GM04504 (cell line): ENCODE results near the gene APBA2.

ENCODE experiments used
- DNase-seq: peaks from one replicate; pipeline ENCODE4 v3.0.0-alpha.2; 2012; ENCODE audit warnings: low read depth

The APBA2 gene

GRCh38 chr15:29122506-29122905 lies 236.7 kb downstream of the APBA2 start:
- DNase-seq, result no peak

DNA sequence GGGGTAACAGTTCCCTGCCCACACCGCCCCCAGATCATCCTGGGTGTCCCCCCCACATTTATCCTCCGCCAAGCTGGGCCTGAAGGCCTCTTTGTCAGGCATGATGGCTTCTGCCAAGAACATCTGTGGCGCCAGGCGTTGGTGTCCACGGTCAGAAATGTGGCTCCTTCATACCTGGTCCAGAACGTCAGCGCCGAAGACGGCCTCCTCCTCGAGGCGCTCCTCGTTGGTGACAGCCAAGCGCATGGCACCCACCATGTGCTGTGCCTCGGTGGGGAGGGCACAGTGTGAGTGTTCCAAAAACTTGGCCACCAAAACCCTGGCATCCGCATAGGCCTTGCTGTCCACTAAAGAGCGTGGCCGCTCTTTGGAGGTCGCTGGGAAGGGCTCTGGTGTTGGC lies 237.4 kb downstream of the APBA2 start:
- no peak for DNase-seq

GRCh38 chr15:29123991-29124390 lies 238.2 kb downstream of the APBA2 start:
- DNase-seq, result no peak

DNA sequence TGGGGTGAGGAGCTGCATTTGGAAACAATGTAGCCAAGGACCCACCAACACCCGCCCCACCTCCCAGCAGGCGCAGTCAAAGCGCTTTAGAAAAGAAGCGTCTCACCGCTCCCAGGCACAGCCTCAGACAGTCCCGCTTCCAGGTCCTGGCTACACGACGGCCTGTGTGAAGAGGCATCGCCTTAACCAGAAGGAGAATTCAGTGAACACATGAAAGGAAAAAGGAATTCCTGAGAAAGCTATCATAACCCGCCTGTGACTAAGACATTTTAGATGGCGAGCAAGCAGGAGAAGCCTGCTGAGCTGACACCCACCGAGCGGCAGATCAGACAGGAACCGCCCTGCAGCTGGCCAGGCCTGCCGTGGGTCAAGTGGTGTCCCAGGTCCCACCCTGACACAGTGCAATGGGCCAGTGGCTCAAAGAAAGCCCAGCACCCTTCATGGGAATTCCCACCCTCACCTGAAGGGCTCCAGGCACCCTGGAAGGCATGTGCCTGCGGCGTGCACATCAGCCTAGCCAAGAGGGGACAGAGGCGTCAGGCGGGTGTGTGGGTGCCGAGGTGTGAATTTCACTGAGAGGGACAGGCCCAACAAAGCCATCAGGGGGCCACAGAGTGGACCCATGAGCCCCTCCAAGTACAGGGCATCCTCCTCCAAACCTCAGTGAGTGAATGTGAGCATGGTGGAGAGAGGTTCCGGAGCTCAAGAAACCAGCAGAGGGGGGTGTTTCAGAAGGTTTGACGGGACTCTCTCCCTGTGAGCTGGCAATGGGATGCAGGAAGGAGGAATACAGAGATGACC lies 239.0 kb downstream of the APBA2 start:
- DNase-seq, result no peak

- DNase-seq, result no peak
Observed at GRCh38 chr15:29125382-29126207, 239.8 kb downstream of the APBA2 start.

DNA sequence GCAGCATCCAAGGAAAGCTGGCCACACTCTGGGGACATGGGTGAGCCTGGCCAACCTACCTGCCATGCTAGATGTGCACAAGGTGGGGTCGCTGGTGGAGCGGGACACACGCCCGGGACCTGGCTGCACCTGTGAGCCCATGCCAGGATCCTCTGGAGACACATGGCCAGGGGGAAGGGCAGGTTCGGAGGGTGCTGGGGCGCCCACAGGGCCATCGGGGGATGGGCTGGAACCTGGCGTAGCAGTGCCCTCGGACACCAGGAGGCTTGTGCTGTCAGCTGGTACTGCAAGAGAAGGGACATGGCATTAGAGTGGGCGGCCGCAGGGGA lies 240.4 kb downstream of the APBA2 start:
- no peak for DNase-seq

GRCh38 chr15:29126821-29127461 lies 241.2 kb downstream of the APBA2 start:
- no peak for DNase-seq

- DNase-seq, result no peak
Observed at GRCh38 chr15:29127506-29128430, 242.0 kb downstream of the APBA2 start.

DNA sequence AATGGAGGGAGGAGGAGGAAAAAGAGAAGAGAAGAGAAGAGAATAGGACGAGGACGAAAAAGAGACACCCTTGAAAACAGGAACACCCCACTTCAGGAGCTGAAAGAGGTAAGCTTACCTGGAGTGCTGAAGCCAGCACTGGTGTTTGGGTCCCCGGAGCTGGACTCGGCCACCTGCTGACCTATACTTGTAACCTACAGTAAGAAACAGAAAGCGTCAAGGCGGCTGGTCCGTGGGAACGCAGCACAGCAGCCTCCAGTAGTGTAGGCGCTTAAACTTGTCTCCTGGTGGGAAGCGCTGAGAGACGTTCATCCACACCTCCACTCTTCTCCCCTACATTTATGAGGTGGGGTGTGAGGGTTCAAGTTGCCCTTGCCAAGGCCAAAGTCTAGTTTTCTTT lies 242.9 kb downstream of the APBA2 start:
- DNase-seq, result no peak

- no peak for DNase-seq
Observed at GRCh38 chr15:29129221-29129620, 243.4 kb downstream of the APBA2 start.

- DNase-seq, result no peak
Observed at GRCh38 chr15:29129926-29130325, 244.2 kb downstream of the APBA2 start.

GRCh38 chr15:29130476-29130875 lies 244.7 kb downstream of the APBA2 start:
- no peak for DNase-seq

GRCh38 chr15:29130951-29131839 lies 245.4 kb downstream of the APBA2 start:
- no peak for DNase-seq

DNA sequence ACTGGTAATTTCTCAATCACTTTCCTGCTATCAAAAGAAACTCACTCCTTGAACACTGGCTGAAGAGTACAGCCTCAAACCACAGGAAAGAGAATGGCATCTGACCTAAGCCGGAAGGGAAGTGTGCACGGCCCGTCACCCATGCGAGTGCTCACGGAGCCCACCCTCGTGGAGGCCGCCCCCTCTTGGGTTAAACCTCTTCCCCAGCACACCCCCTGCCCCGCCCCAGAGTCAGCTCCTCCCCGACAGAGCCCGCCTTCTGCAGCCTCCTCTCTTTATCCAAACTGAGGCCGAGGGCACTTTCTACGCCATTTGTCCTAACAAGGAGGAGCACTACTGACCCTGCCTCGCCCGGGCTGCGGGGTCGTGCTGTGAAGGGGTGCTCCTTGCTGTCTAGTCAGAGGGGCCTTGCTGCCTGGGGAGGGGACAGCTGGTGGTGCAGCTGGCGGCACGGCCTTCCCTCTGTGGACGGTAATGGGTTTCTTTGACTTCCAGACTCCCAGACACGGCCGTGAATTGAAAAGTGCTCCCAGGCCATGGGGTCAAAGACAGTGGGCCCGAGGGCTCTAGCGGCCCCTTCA lies 246.2 kb downstream of the APBA2 start:
- no peak for DNase-seq

- no peak for DNase-seq
Observed at GRCh38 chr15:29132735-29133181, 247.0 kb downstream of the APBA2 start.

DNA sequence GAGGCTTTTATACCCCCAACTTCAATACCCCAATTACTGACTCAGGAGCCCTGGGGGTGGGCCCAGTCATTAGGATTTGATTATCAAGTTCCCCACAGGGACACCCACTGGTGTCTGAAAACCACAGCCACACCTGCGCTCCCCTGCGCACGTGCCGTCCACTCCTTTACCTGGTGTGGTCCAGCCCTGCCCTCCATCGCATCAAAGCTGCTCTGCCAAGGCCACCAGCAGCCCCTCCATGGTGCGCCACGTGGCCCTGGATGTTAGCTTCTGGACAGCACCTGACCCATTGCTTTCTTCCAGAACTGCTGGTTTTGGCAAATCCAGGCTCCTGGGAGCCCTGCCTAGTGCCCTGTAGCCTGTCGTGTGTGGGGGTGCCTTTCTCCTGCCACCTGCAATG lies 247.5 kb downstream of the APBA2 start:
- DNase-seq, result no peak

DNA sequence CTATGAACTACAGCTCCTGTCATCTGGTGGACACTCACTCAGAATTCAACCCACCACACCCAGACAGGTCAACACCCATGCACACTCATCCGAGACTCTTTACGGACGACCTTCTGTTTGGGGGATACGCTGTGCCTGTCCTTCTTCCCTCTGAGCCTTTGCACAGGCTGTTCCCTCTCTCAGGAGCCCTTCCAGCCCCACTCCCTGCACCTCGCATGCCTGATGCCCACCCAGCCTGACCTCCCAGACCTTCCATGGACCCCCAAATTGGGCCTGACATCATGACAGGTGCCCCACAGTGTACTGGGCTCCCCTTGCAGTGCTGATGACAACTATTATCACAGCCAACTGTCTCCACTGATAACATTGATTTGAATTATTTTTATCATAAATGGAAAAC lies 248.0 kb downstream of the APBA2 start:
- DNase-seq, result no peak

DNA sequence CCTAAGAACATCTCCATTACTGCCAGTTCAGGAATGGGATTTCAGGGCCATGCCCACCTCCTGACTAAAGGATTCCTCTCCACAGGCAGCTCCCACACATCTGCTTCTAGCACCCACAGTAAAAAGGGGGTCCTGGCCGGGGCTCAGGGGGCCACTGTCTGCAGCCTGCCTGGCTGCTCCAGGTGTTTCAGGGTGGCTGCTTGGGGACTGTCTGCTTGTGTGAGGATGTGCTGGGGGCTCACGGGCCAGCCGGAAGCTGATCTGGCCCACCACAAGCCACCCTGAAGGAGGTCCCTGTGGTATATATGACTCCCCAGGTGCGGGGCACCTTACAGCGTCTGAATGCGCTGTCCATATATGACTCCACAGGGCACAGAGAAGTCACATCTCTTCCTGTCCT lies 248.5 kb downstream of the APBA2 start:
- no peak for DNase-seq

GRCh38 chr15:29134641-29135308 lies 249.0 kb downstream of the APBA2 start:
- no peak for DNase-seq

GRCh38 chr15:29135309-29135657 lies 249.5 kb downstream of the APBA2 start:
- peak; percentile 9 for DNase-seq
